Keratinocyte (primary cell): ENCODE measurements around the gene SOWAHA.

Source experiments
- CTCF ChIP-seq, 3 experiments: IDR thresholded peaks in 1 of 3; conservative IDR thresholded peaks in 1 of 3; optimal IDR thresholded peaks in 1 of 3; 2 replicates in 2 of 3; 3 replicates in 1 of 3; pipeline versions ENCODE3 to v1.5.1; 2011; ENCODE audit warnings: low read length in 3 of 3, mild to moderate bottlenecking in 3 of 3, moderate library complexity in 2 of 3, control low read depth in 1 of 3, inconsistent platforms in 1 of 3; ENCODE audit not compliant: insufficient read depth in 2 of 3; ENCODE audit errors: extremely low read depth in 1 of 3
- EZH2 ChIP-seq: IDR thresholded peaks from one replicate; pipeline ENCODE4 v1.6.1; 2012; ENCODE audit warnings: inconsistent platforms, mild to moderate bottlenecking, low read length, moderate library complexity

- no peak for TF ChIP-seq CTCF (optimal IDR thresholded peaks at IDR 0.05 in 1 of 3, IDR thresholded peaks at IDR 0.05 in 1 of 3, conservative IDR thresholded peaks at IDR 0.05 in 1 of 3; ENCODE audit: extremely low read depth in 1 of 3, insufficient read depth in 2 of 3, low read length in 3 of 3)
- TF ChIP-seq EZH2: no peak
These were observed 858 bp upstream of the SOWAHA start for GRCh38 chr5:132812123-132812765.
